Endothelial cell of umbilical vein (primary cell): ENCODE data around the gene ADIPOR2. TPM values are rescaled to one million over a fixed set of nuclear protein-coding genes. Genes with fewer than 3 reads are reported as not detected.

Experiments used
- BruUV-seq: library from RNA; stranded (reverse); fragments of 400-500 nt; replicated peaks from 2 replicates; lab custom pipeline; 2021; lab: Mats Ljungman, UMichigan
- CTCF ChIA-PET: fragments of 300-600, 350-600 bp; sonication (Branson Sonifier 250); formaldehyde crosslinking; loops from one replicate; lab custom pipeline; 2021; ENCODE audit warnings: antibody characterized with exemption, inconsistent platforms; lab: Charles Lee
- POLR2A ChIA-PET: fragments of 300-600, 350-600 bp; sonication (Branson Sonifier 250); formaldehyde crosslinking; loops from one replicate; lab custom pipeline; 2021; ENCODE audit warnings: antibody characterized with exemption, inconsistent platforms; lab: Charles Lee
- DNase-seq: peaks from one replicate; pipeline ENCODE4 v3.0.0-alpha.2; 2011; ENCODE audit warnings: low read depth, low spot score
- FAIRE-seq: peaks from 2 replicates; lab custom pipeline; 2011; peaks lifted over from hg19 to GRCh38; lab: Jason Lieb, UNC
- H2AFZ ChIP-seq: 2 replicates; pipeline ENCODE4 v1.6.0; 2012; ENCODE audit warnings: low read depth, low read length, control low read depth, inconsistent platforms
- H3K27ac ChIP-seq: 2 replicates; pipeline ENCODE4 v1.5.1; 2011; ENCODE audit warnings: low read depth, mild to moderate bottlenecking, control low read depth, low read length, moderate library complexity; ENCODE audit not compliant: insufficient read depth
- H3K27me3 ChIP-seq, 2 experiments: 2 replicates each; pipeline versions ENCODE4 v1.6.0 to v1.6.1; 2011; ENCODE audit warnings: low read length in 2 of 2, mixed read lengths in 1 of 2; ENCODE audit not compliant: control insufficient read depth in 2 of 2, insufficient read depth in 2 of 2
- H3K36me3 ChIP-seq, 2 experiments: 2 replicates in 1 of 2; 3 replicates in 1 of 2; pipeline ENCODE4 v1.5.1; 2011; ENCODE audit warnings: low read length in 2 of 2, mild to moderate bottlenecking in 1 of 2, moderate library complexity in 1 of 2; ENCODE audit not compliant: control insufficient read depth in 2 of 2, insufficient read depth in 2 of 2; ENCODE audit errors: extremely low read depth in 1 of 2
- H3K4me1 ChIP-seq: 3 replicates; pipeline ENCODE4 v1.5.1; 2011; ENCODE audit warnings: mild to moderate bottlenecking, low read length; ENCODE audit not compliant: control insufficient read depth, insufficient read depth; ENCODE audit errors: extremely low read depth
- H3K4me2 ChIP-seq: 2 replicates; pipeline ENCODE4 v1.6.1; 2011; ENCODE audit warnings: low read length, control low read depth, mixed read lengths; ENCODE audit not compliant: insufficient read depth
- H3K4me3 ChIP-seq, 3 experiments: fragments of 200-600 bp in 1 of 3; sonication (generic), shearing (Covaris generic) in 1 of 3; replicated peaks in 1 of 3; 2 replicates each; pipeline ENCODE4 v1.5.1; 2011 to 2016; ENCODE audit warnings: control low read depth in 3 of 3, low read length in 3 of 3, mild to moderate bottlenecking in 2 of 3, inconsistent platforms in 1 of 3, low read depth in 1 of 3, moderate library complexity in 1 of 3; ENCODE audit not compliant: insufficient read depth in 1 of 3
- H3K79me2 ChIP-seq: 2 replicates; pipeline ENCODE4 v1.6.0; 2012; ENCODE audit warnings: low read length, inconsistent platforms; ENCODE audit not compliant: control insufficient read depth, insufficient read depth
- H3K9ac ChIP-seq: replicated peaks from 2 replicates; pipeline ENCODE3; 2011; ENCODE audit warnings: low read length, control low read depth; ENCODE audit not compliant: insufficient read depth; ENCODE audit errors: extremely low read depth
- H3K9me1 ChIP-seq: replicated peaks from 3 replicates; pipeline ENCODE4 v1.6.0; 2011; ENCODE audit warnings: mild to moderate bottlenecking, low read length; ENCODE audit not compliant: control insufficient read depth, insufficient read depth; ENCODE audit errors: extremely low read depth
- H3K9me3 ChIP-seq: replicated peaks from 2 replicates; pipeline ENCODE4 v1.5.1; 2012; ENCODE audit warnings: low read length, inconsistent platforms; ENCODE audit not compliant: control insufficient read depth, insufficient read depth
- H4K20me1 ChIP-seq: replicated peaks from 2 replicates; pipeline ENCODE3; 2011; ENCODE audit warnings: mild to moderate bottlenecking, low read length; ENCODE audit not compliant: control insufficient read depth, insufficient read depth; ENCODE audit errors: extremely low read depth
- EZH2 ChIP-seq: IDR thresholded peaks from 2 replicates; pipeline ENCODE4 v1.6.1; 2012; ENCODE audit warnings: borderline replicate concordance, low read depth, mild to moderate bottlenecking, moderate library complexity, low read length, inconsistent platforms; ENCODE audit not compliant: severe bottlenecking
- FOS ChIP-seq: IDR thresholded peaks from 2 replicates; pipeline ENCODE4 v1.6.1; 2011; ENCODE audit warnings: mild to moderate bottlenecking, low read length, moderate library complexity, borderline replicate concordance; ENCODE audit not compliant: insufficient read depth
- GATA2 ChIP-seq: IDR thresholded peaks from 2 replicates; pipeline ENCODE4 v1.7.0; 2011; ENCODE audit warnings: low read depth, mild to moderate bottlenecking, moderate library complexity, mixed read lengths, low read length; ENCODE audit not compliant: insufficient read length, insufficient read depth
- JUN ChIP-seq: IDR thresholded peaks from 2 replicates; pipeline ENCODE4 v1.6.1; 2011; ENCODE audit warnings: borderline replicate concordance, low read depth; ENCODE audit not compliant: insufficient read length, insufficient read depth
- MYC ChIP-seq: IDR thresholded peaks from one replicate; pipeline ENCODE4 v1.6.1; 2011; ENCODE audit warnings: mild to moderate bottlenecking, low read depth, low read length
- POLR2A ChIP-seq: IDR thresholded peaks from 2 replicates; pipeline ENCODE4 v1.6.1; 2012; ENCODE audit warnings: low read depth, mild to moderate bottlenecking, control low read depth, low read length
- POLR2AphosphoS5 ChIP-seq: IDR thresholded peaks from 2 replicates; pipeline ENCODE4 v1.6.1; 2012; ENCODE audit warnings: low read depth, mild to moderate bottlenecking, control low read depth, low read length, moderate library complexity; ENCODE audit not compliant: insufficient read depth
- dilution Hi-C: fragments of 300-500 bp; cut with MboI; formaldehyde crosslinking; loops from one replicate; pipeline ENCODE4 v1.15.0; 2019; ENCODE audit warnings: low sequenced_read_pairs; ENCODE audit not compliant: extremely low pct_ligation_motif_present
- intact Hi-C: fragments of 100-400 bp; cut with micrococcal nuclease; formaldehyde crosslinking; loops from one replicate; pipeline ENCODE4 v1.10.0; 2022
- polyA plus RNA-seq, 4 experiments: library from polyadenylated mRNA; depleted of rRNA in 3 of 4; stranded (reverse) in 3 of 4; unstranded in 1 of 4; fragments of >200 nt; gene quantifications; 2 replicates each; pipeline versions ENCODE4 v1.2.1 to v1.2.3, GENCODE V29; 2011 to 2012; ENCODE audit warnings: missing spikeins in 1 of 4
- total RNA-seq: library from RNA; stranded (reverse); gene quantifications from 2 replicates; pipeline ENCODE4 v1.2.3, GENCODE V29; 2021
- TF ChIP-seq, protein P1 (sequence below): IDR thresholded peaks from 2 replicates; pipeline ENCODE4 v1.6.1; 2011; ENCODE audit not compliant: insufficient read depth, insufficient read length

The ADIPOR2 gene
- total and polyA plus RNA-seq, 2 donors (not counting 3 experiments of a cell fraction or from before 2014, with no cell fraction given), result 22.5 to 57.3 TPM

DNA sequence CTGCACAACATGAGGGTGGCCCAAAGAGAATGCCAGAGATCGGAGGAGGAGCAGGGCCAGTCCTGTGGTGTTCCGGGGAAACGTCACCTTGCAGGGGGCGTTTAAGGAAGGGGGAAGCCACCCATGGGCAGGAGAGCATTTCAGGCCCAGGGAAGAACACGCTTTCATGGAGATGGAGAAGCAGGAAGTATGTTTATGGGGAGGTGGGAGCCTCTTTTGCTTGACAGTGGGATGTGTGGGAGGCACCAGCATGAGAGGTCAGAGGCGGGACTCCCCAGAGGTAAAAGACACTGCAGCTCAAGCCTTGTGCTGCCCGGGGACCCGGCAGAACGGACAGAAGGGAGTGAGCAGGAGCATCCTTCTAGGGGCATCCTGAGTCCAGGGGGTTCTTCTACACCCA lies 128.2 kb downstream of the ADIPOR2 start:
- no TSS peak for BruUV-seq
- Histone ChIP-seq H3K27ac (no peak overlapping the region), H3K9me3 (no peaks in the 10 kb centered on the region), H3K9ac (no peak overlapping the region), H3K79me2 (no peaks in the 10 kb centered on the region), H3K4me2 (no peak overlapping the region), H3K36me3 (no peaks in the 10 kb centered on the region), H3K4me3 (no peak overlapping the region), H3K9me1 (no peaks in the 10 kb centered on the region), H3K27me3 (peaks cover 30 to 31% of the 10 kb centered on the region in 2 experiments), H3K4me1 (no peaks in the 10 kb centered on the region), H4K20me1 (no peaks in the 10 kb centered on the region), H2AFZ (no peak overlapping the region)
- intact Hi-C loops (no loop called here), dilution Hi-C loops (no loop called here)
- FAIRE-seq (no peak), DNase-seq (no peak)
- no peak for TF ChIP-seq POLR2A
- TF ChIP-seq POLR2AphosphoS5, result no peak
- POLR2A ChIA-PET, result no interaction called here
- CTCF ChIA-PET, result no interaction called here

DNA sequence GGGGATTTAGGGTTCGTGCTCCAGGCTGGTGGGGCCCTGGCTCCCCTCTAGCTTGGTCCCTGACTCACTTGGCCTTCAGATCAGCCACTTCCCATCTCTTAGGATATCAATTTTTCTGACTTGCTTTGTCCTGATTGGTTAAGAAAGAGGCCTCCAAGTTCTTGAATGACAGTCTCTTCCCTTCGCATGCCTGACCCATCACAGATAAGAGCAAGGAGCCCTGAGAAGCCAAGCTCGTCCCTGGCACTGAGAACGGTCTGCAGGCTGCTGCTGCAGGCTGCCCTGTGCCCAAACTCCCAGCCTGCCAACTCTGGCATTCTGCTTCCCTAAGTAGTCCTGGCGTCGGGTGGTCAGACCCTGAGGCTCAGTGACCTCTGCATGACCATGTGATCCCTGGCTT lies 128.7 kb downstream of the ADIPOR2 start:
- no peak overlapping the region for H3K27ac ChIP-seq
- H3K4me1 ChIP-seq, result no peaks in the 10 kb centered on the region
- H3K79me2 ChIP-seq, result no peaks in the 10 kb centered on the region
- FAIRE-seq (no peak), DNase-seq (no peak)
- no peak overlapping the region for H3K9ac ChIP-seq
- no peaks in the 10 kb centered on the region for H3K36me3 ChIP-seq
- H3K9me3 ChIP-seq, result no peaks in the 10 kb centered on the region
- H3K27me3 ChIP-seq, result peaks cover 30 to 31% of the 10 kb centered on the region in 2 experiments
- dilution Hi-C loops (no loop called here), intact Hi-C loops (no loop called here)
- H3K4me3 ChIP-seq, result no peak overlapping the region
- no peak overlapping the region for H2AFZ ChIP-seq
- no TSS peak for BruUV-seq
- H4K20me1 ChIP-seq, result no peaks in the 10 kb centered on the region
- ChIA-PET POLR2A (no interaction called here), CTCF (no interaction called here)
- TF ChIP-seq, protein P1, sequence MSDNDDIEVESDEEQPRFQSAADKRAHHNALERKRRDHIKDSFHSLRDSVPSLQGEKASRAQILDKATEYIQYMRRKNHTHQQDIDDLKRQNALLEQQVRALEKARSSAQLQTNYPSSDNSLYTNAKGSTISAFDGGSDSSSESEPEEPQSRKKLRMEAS, result no peak
- no peak for TF ChIP-seq JUN
- TF ChIP-seq POLR2AphosphoS5, result no peak
- no peak for TF ChIP-seq GATA2
- no peak for TF ChIP-seq MYC
- no peak for TF ChIP-seq POLR2A
- no peak for TF ChIP-seq EZH2
- no peak for TF ChIP-seq FOS
- H3K9me1 ChIP-seq, result no peaks in the 10 kb centered on the region
- H3K4me2 ChIP-seq, result no peak overlapping the region
